GM12878 (cell line): Measurements from ENCODE around the gene TOMM40L. TPM values are rescaled to one million over a fixed set of nuclear protein-coding genes. Genes with fewer than 3 reads are reported as not detected.

Source experiments
- ATAC-seq: fragments of 200-7000 bp; cut with Tn5 transposase; 3 replicates; pipeline ENCODE4 v1.9.1; 2020; ENCODE audit warnings: mild to moderate bottlenecking, moderate library complexity
- BruUV-seq: library from RNA; stranded (reverse); fragments of 400-500 nt; replicated peaks from 2 replicates; lab custom pipeline; 2021; lab: Mats Ljungman, UMichigan
- CTCF ChIA-PET: fragments of 300-600 bp; sonication (Branson Sonifier 250); formaldehyde crosslinking; extraction: SDS; loops from one replicate; lab custom pipeline; 2021; ENCODE audit warnings: inconsistent platforms; lab: Yijun Ruan, JAX
- POLR2A ChIA-PET: fragments of 350-600 bp; formaldehyde crosslinking; extraction: SDS; loops from one replicate; lab custom pipeline; 2021; ENCODE audit warnings: inconsistent platforms; lab: Charles Lee
- RAD21 ChIA-PET: fragments of 300-600 bp; sonication (Branson Sonifier 250); formaldehyde crosslinking; loops from one replicate; lab custom pipeline; 2023; ENCODE audit warnings: antibody characterized with exemption; ENCODE audit not compliant: unreplicated experiment; lab: Charles Lee
- SMC1A ChIA-PET: fragments of 300-600 bp; sonication (Branson Sonifier 250); formaldehyde crosslinking; loops from one replicate; lab custom pipeline; 2023; ENCODE audit not compliant: unreplicated experiment, uncharacterized antibody; lab: Charles Lee
- DNase-seq: peaks from one replicate; pipeline ENCODE4 v3.0.0-alpha.2; 2011; ENCODE audit warnings: low read depth, low spot score
- FAIRE-seq: peaks from 3 replicates; lab custom pipeline; 2011; peaks lifted over from hg19 to GRCh38; lab: Jason Lieb, UNC
- H2AFZ ChIP-seq: 2 replicates; pipeline ENCODE4 v1.6.0; 2011; ENCODE audit warnings: low read depth, low read length, control low read depth; ENCODE audit not compliant: control insufficient read depth
- H3K27ac ChIP-seq: 2 replicates; pipeline ENCODE4 v1.5.1; 2011; ENCODE audit warnings: control low read depth; ENCODE audit not compliant: control insufficient read depth, insufficient read depth
- H3K27me3 ChIP-seq, 2 experiments: replicated peaks in 1 of 2; 2 replicates each; pipeline versions ENCODE4 v1.6.0 to v1.6.1; 2011; ENCODE audit warnings: low read length in 1 of 2; ENCODE audit not compliant: control insufficient read depth in 2 of 2, insufficient read depth in 2 of 2
- H3K36me3 ChIP-seq, 2 experiments: 2 replicates each; pipeline ENCODE4 v1.5.1; 2011; ENCODE audit warnings: low read length in 1 of 2; ENCODE audit not compliant: control insufficient read depth in 2 of 2, insufficient read depth in 2 of 2
- H3K4me1 ChIP-seq: 2 replicates; pipeline ENCODE4 v1.6.1; 2011; ENCODE audit warnings: mild to moderate bottlenecking, low read length, moderate library complexity, mixed read lengths; ENCODE audit not compliant: control insufficient read depth, insufficient read depth
- H3K4me2 ChIP-seq: 2 replicates; pipeline ENCODE4 v1.6.0; 2011; ENCODE audit warnings: control low read depth; ENCODE audit not compliant: control insufficient read depth, insufficient read depth
- H3K4me3 ChIP-seq: fragments of 200-600 bp; sonication (generic); 2 replicates; pipeline ENCODE4 v1.5.1; 2016
- H3K79me2 ChIP-seq: 2 replicates; pipeline ENCODE4 v1.6.0; 2011; ENCODE audit warnings: low read length; ENCODE audit not compliant: control insufficient read depth, insufficient read depth
- H3K9ac ChIP-seq: 2 replicates; pipeline ENCODE4 v1.8.0; 2011; ENCODE audit warnings: low read length, control low read depth, mixed read lengths; ENCODE audit not compliant: control insufficient read depth, insufficient read depth
- H3K9me3 ChIP-seq: replicated peaks from 3 replicates; pipeline ENCODE4 v1.5.1; 2011; ENCODE audit warnings: mild to moderate bottlenecking, low read length; ENCODE audit not compliant: control insufficient read depth, insufficient read depth
- H4K20me1 ChIP-seq: 2 replicates; pipeline ENCODE4 v1.6.0; 2011; ENCODE audit not compliant: control insufficient read depth, insufficient read depth
- ATF7 ChIP-seq: fragments of 450-650 bp; IDR thresholded peaks from 2 replicates; pipeline ENCODE4 v1.6.1; 2016; ENCODE audit warnings: low read depth, mild to moderate bottlenecking
- BCL3 ChIP-seq: IDR thresholded peaks from 2 replicates; pipeline ENCODE4 v1.6.1; 2011; ENCODE audit warnings: borderline replicate concordance, low read depth, mild to moderate bottlenecking, moderate library complexity, low read length; ENCODE audit not compliant: insufficient read depth, poor library complexity, severe bottlenecking
- BMI1 ChIP-seq: fragments of 450-650 bp; IDR thresholded peaks from 2 replicates; pipeline ENCODE4 v1.6.1; 2016; ENCODE audit warnings: mild to moderate bottlenecking, moderate library complexity, borderline replicate concordance
- HDAC6 ChIP-seq: fragments of 200-600 bp; sonication (generic); IDR thresholded peaks from one replicate; pipeline ENCODE4 v1.8.0; 2017; ENCODE audit warnings: antibody characterized with exemption; ENCODE audit not compliant: unreplicated experiment
- IRF4 ChIP-seq: IDR thresholded peaks from 2 replicates; pipeline ENCODE4 v1.6.1; 2011; ENCODE audit warnings: low read depth, low read length
- PAX5 ChIP-seq: IDR thresholded peaks from 2 replicates; pipeline ENCODE4 v1.6.1; 2011; ENCODE audit warnings: low read depth, low read length, borderline replicate concordance
- SIN3A ChIP-seq: IDR thresholded peaks from 2 replicates; pipeline ENCODE4 v1.6.1; 2012; ENCODE audit warnings: low read depth, low read length, improper control_type of control experiment
- TCF7 ChIP-seq: IDR thresholded peaks from 2 replicates; pipeline ENCODE4 v1.6.1; 2014; ENCODE audit warnings: antibody characterized with exemption, borderline replicate concordance
- ZSCAN29 ChIP-seq: fragments of 450-650 bp; IDR thresholded peaks from 2 replicates; pipeline ENCODE4 v1.6.1; 2017; ENCODE audit warnings: mild to moderate bottlenecking, moderate library complexity
- WGBS: methylation state at CpG from one replicate; pipeline ENCODE4 v1.1.6; 2016; ENCODE audit warnings: low lambda C conversion rate; ENCODE audit not compliant: insufficient replicate concordance, insufficient coverage; ENCODE audit errors: missing lambda C conversion rate; 5-methylcytosine and 5-hydroxymethylcytosine counted together
- in situ Hi-C: fragments of 300-500 bp; cut with MboI; formaldehyde crosslinking; loops from 9 replicates; pipeline ENCODE4 v1.14.3; 2018; ENCODE audit warnings: mixed read lengths
- intact Hi-C: fragments of 100-400 bp; cut with micrococcal nuclease; formaldehyde crosslinking; loops from one replicate; pipeline ENCODE4 v1.14.2; 2022; ENCODE audit not compliant: unreplicated experiment
- polyA plus RNA-seq, 11 experiments: library from polyadenylated mRNA; depleted of rRNA in 4 of 11; unstranded in 6 of 11; stranded (reverse) in 5 of 11; fragments of >200 nt; fragmentation: Nextera tagmentation in 4 of 11; fragmentation: Illumina TruSeq in 1 of 11; extraction: Ambion mirVana in 4 of 11; extraction: Trizol in 1 of 11; gene quantifications; 1 replicate in 1 of 11; 2 replicates in 10 of 11; pipeline versions ENCODE4 v1.2.1 to v1.2.3, GENCODE V29; 2011 to 2016; ENCODE audit warnings: inconsistent platforms in 2 of 11, missing spikeins in 2 of 11, low read depth in 1 of 11
- total RNA-seq, 4 experiments: library from RNA; depleted of rRNA in 3 of 4; stranded (reverse); fragments of >200 nt in 3 of 4; fragmentation: Illumina TruSeq in 1 of 4; extraction: Trizol in 1 of 4; gene quantifications; 2 replicates each; pipeline versions ENCODE4 v1.2.1 to v1.2.3, GENCODE V29; 2013 to 2021
- TF ChIP-seq, protein P1 (sequence below): fragments of 450-650 bp; IDR thresholded peaks from 2 replicates; pipeline ENCODE4 v1.6.1; 2017; ENCODE audit warnings: mild to moderate bottlenecking
- TF ChIP-seq, protein P2 (sequence below): fragments of 450-650 bp; formaldehyde crosslinking; IDR thresholded peaks from 2 replicates; pipeline ENCODE4 v1.4.0; 2022; ENCODE audit warnings: mild to moderate bottlenecking, moderate library complexity
- TF ChIP-seq, protein P3 (sequence below): IDR thresholded peaks from 2 replicates; pipeline ENCODE4 v1.6.1; 2011; ENCODE audit warnings: borderline replicate concordance, low read depth, mild to moderate bottlenecking, moderate library complexity, mixed read lengths, low read length; ENCODE audit not compliant: insufficient read depth; ENCODE audit errors: extremely low read length

Gene TOMM40L
- total and polyA plus RNA-seq, 10 of the 15 experiments (the other 5 are each of a cell fraction or from before 2014, with no cell fraction given): 5.9 to 21.6 (median 15.7) TPM

- no peaks in the 10 kb centered on the region for H3K27me3 ChIP-seq
- ChIA-PET POLR2A (interaction anchor here (0.5 to 0.6 kb wide), 2 partner anchors 9 to 55 kb away, joined by 3 read pairs; no protein-coding TSS in a partner anchor), SMC1A (interaction anchor here (1.1 to 6.3 kb wide), 5 partner anchors 15 to 151 kb away, joined by 3 to 62 read pairs (median 4); partner anchors contain the start of gene CFAP126), CTCF (interaction anchor here (0.6 to 17.1 kb wide), 12 partner anchors 10 to 806 kb away, joined by 3 to 385 read pairs (median 4); partner anchors contain the start of genes CFAP126 and NDUFS2), RAD21 (interaction anchor here (1.0 to 2.5 kb wide), 5 partner anchors 36 to 153 kb away, joined by 3 to 22 read pairs (median 5); no protein-coding TSS in a partner anchor)
- TF ChIP-seq TCF7: no peak
- TF ChIP-seq BMI1: no peak
- TF ChIP-seq BCL3: no peak
- TF ChIP-seq PAX5: no peak
- no peak for TF ChIP-seq IRF4
- TF ChIP-seq HDAC6: no peak
- no peak for TF ChIP-seq ATF7
- TF ChIP-seq, protein P1, sequence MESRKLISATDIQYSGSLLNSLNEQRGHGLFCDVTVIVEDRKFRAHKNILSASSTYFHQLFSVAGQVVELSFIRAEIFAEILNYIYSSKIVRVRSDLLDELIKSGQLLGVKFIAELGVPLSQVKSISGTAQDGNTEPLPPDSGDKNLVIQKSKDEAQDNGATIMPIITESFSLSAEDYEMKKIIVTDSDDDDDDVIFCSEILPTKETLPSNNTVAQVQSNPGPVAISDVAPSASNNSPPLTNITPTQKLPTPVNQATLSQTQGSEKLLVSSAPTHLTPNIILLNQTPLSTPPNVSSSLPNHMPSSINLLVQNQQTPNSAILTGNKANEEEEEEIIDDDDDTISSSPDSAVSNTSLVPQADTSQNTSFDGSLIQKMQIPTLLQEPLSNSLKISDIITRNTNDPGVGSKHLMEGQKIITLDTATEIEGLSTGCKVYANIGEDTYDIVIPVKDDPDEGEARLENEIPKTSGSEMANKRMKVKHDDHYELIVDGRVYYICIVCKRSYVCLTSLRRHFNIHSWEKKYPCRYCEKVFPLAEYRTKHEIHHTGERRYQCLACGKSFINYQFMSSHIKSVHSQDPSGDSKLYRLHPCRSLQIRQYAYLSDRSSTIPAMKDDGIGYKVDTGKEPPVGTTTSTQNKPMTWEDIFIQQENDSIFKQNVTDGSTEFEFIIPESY: no peak
- no peak for TF ChIP-seq SIN3A
- TF ChIP-seq, protein P2, sequence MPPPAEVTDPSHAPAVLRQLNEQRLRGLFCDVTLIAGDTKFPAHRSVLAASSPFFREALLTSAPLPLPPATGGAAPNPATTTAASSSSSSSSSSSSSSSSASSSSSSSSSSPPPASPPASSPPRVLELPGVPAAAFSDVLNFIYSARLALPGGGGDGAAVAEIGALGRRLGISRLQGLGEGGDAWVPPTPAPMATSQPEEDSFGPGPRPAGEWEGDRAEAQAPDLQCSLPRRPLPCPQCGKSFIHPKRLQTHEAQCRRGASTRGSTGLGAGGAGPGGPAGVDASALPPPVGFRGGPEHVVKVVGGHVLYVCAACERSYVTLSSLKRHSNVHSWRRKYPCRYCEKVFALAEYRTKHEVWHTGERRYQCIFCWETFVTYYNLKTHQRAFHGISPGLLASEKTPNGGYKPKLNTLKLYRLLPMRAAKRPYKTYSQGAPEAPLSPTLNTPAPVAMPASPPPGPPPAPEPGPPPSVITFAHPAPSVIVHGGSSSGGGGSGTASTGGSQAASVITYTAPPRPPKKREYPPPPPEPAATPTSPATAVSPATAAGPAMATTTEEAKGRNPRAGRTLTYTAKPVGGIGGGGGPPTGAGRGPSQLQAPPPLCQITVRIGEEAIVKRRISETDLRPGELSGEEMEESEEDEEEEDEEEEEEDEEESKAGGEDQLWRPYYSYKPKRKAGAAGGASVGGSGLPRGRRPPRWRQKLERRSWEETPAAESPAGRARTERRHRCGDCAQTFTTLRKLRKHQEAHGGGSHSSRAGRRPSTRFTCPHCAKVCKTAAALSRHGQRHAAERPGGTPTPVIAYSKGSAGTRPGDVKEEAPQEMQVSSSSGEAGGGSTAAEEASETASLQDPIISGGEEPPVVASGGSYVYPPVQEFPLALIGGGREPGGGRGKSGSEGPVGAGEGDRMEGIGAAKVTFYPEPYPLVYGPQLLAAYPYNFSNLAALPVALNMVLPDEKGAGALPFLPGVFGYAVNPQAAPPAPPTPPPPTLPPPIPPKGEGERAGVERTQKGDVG (CRISPR knock-in tag): no peak
- no peak for TF ChIP-seq ZSCAN29
- TF ChIP-seq, protein P3, sequence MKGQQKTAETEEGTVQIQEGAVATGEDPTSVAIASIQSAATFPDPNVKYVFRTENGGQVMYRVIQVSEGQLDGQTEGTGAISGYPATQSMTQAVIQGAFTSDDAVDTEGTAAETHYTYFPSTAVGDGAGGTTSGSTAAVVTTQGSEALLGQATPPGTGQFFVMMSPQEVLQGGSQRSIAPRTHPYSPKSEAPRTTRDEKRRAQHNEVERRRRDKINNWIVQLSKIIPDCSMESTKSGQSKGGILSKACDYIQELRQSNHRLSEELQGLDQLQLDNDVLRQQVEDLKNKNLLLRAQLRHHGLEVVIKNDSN: no peak
- no TSS peak for BruUV-seq
- H4K20me1 ChIP-seq: no peaks in the 10 kb centered on the region
- in situ Hi-C loops: no loop called here
- H2AFZ ChIP-seq: no peak overlapping the region
- no peak overlapping the region for H3K4me2 ChIP-seq
- H3K9ac ChIP-seq: no peak overlapping the region
- 91% methylated on average over 7 of the region's 7 CpGs for WGBS
- H3K27ac ChIP-seq: no peak overlapping the region
- no peaks in the 10 kb centered on the region for H3K9me3 ChIP-seq
- H3K79me2 ChIP-seq: peaks cover 10% of the 10 kb centered on the region
- no peak for DNase-seq
- H3K4me3 ChIP-seq: no peak overlapping the region
- FAIRE-seq: no peak
- peaks cover 3 to 4% of the 10 kb centered on the region in 2 experiments; a peak in 2 of 4 replicates for H3K36me3 ChIP-seq
- ATAC-seq: no peak
- H3K4me1 ChIP-seq: peaks cover 13% of the 10 kb centered on the region
- intact Hi-C loops: no loop called here
These were observed 4.9 kb downstream of the TOMM40L start for GRCh38 chr1:161230762-161231161.
